Liver (tissue), 9 donors: ENCODE measurements around the gene OR52I2. TPM values are rescaled to one million over a fixed set of nuclear protein-coding genes. Genes with fewer than 3 reads are reported as not detected.

ENCODE experiments used
- DNase-seq: peaks from one replicate; pipeline ENCODE4 v3.0.0-alpha.2; 2017; ENCODE audit warnings: low spot score
- H3K27ac ChIP-seq, 2 donors: one replicate each; pipeline ENCODE4 v1.7.0; 2013; ENCODE audit warnings: inconsistent platforms in 2 of 2, low read length in 2 of 2, control low read depth in 1 of 2, low read depth in 1 of 2, mild to moderate bottlenecking in 1 of 2
- H3K27me3 ChIP-seq, 4 donors: one replicate each; pipeline versions ENCODE4 v1.6.1 to v1.7.0; 2013; ENCODE audit warnings: low read length in 3 of 4, inconsistent platforms in 1 of 4, mild to moderate bottlenecking in 1 of 4, moderate library complexity in 1 of 4; ENCODE audit not compliant: control insufficient read depth in 4 of 4, insufficient read depth in 4 of 4
- H3K36me3 ChIP-seq, 4 donors: one replicate each; pipeline versions ENCODE4 v1.6.1 to v1.7.0; 2013; ENCODE audit warnings: low read length in 3 of 4, mild to moderate bottlenecking in 3 of 4, low read depth in 1 of 4, moderate library complexity in 1 of 4; ENCODE audit not compliant: control insufficient read depth in 4 of 4, insufficient read depth in 3 of 4
- H3K4me1 ChIP-seq, 4 donors: one replicate each; pipeline versions ENCODE4 v1.6.1 to v1.7.0; 2013; ENCODE audit warnings: low read length in 3 of 4, mild to moderate bottlenecking in 3 of 4, moderate library complexity in 1 of 4; ENCODE audit not compliant: control insufficient read depth in 4 of 4, insufficient read depth in 4 of 4
- H3K4me3 ChIP-seq, 3 donors: one replicate each; pipeline versions ENCODE4 v1.6.1 to v1.7.0; 2013; ENCODE audit warnings: low read length in 3 of 3, control low read depth in 1 of 3, low read depth in 1 of 3, mild to moderate bottlenecking in 1 of 3
- H3K9ac ChIP-seq, 2 donors: one replicate each; pipeline ENCODE4 v1.7.0; 2013; ENCODE audit warnings: low read length in 2 of 2, mild to moderate bottlenecking in 2 of 2, moderate library complexity in 2 of 2, control low read depth in 1 of 2, low read depth in 1 of 2
- H3K9me3 ChIP-seq, 4 donors: one replicate each; pipeline versions ENCODE4 v1.6.1 to v1.7.0; 2013; ENCODE audit warnings: low read length in 3 of 4; ENCODE audit not compliant: control insufficient read depth in 4 of 4
- ATF3 ChIP-seq: IDR thresholded peaks from 2 replicates; pipeline ENCODE4 v1.6.1; 2016; ENCODE audit warnings: antibody characterized with exemption
- CTCF ChIP-seq: fragments of 150-350 bp; IDR thresholded peaks from 2 replicates; pipeline ENCODE4 v1.5.1; 2017; ENCODE audit warnings: improper control_type of control experiment, low read depth, low read length; ENCODE audit not compliant: missing input control
- EGR1 ChIP-seq, 2 donors: IDR thresholded peaks; 2 replicates each; pipeline ENCODE4 v1.6.1; 2016 to 2018; ENCODE audit warnings: antibody characterized with exemption in 2 of 2, low read depth in 2 of 2
- FOXA1 ChIP-seq: IDR thresholded peaks from 2 replicates; pipeline ENCODE4 v1.6.1; 2016; ENCODE audit warnings: antibody characterized with exemption
- FOXA2 ChIP-seq: IDR thresholded peaks from 2 replicates; pipeline ENCODE4 v1.6.1; 2016; ENCODE audit warnings: antibody characterized with exemption
- GABPA ChIP-seq, 2 donors: IDR thresholded peaks in 1 of 2; conservative IDR thresholded peaks in 1 of 2; 2 replicates each; pipeline ENCODE4 v1.6.1; 2016; ENCODE audit warnings: antibody characterized with exemption in 2 of 2, mild to moderate bottlenecking in 1 of 2, moderate library complexity in 1 of 2
- HNF4A ChIP-seq, 2 donors: conservative IDR thresholded peaks; 2 replicates each; pipeline ENCODE4 v1.6.1; 2016; ENCODE audit warnings: antibody characterized with exemption in 2 of 2, mild to moderate bottlenecking in 2 of 2
- HNF4G ChIP-seq: IDR thresholded peaks from 2 replicates; pipeline ENCODE4 v1.6.1; 2016; ENCODE audit warnings: antibody characterized with exemption
- JUND ChIP-seq, 2 donors: IDR thresholded peaks; 2 replicates each; pipeline ENCODE4 v1.6.1; 2016; ENCODE audit warnings: antibody characterized with exemption in 2 of 2
- MAX ChIP-seq: IDR thresholded peaks from 2 replicates; pipeline ENCODE4 v1.6.1; 2016; ENCODE audit warnings: antibody characterized with exemption
- NR2F2 ChIP-seq: IDR thresholded peaks from 2 replicates; pipeline ENCODE4 v1.6.1; 2016; ENCODE audit warnings: antibody characterized with exemption
- RAD21 ChIP-seq, 2 donors: IDR thresholded peaks; 2 replicates each; pipeline ENCODE4 v1.6.1; 2016; ENCODE audit warnings: antibody characterized with exemption in 2 of 2, mild to moderate bottlenecking in 2 of 2
- REST ChIP-seq: IDR thresholded peaks from 2 replicates; pipeline ENCODE4 v1.6.1; 2016; ENCODE audit warnings: antibody characterized with exemption, mild to moderate bottlenecking
- RXRA ChIP-seq, 2 donors: IDR thresholded peaks; 2 replicates each; pipeline ENCODE4 v1.6.1; 2017 to 2018; ENCODE audit warnings: antibody characterized with exemption in 2 of 2, mild to moderate bottlenecking in 1 of 2
- SP1 ChIP-seq: IDR thresholded peaks from 2 replicates; pipeline ENCODE4 v1.6.1; 2018; ENCODE audit warnings: antibody characterized with exemption, mild to moderate bottlenecking
- TAF1 ChIP-seq: conservative IDR thresholded peaks from 2 replicates; pipeline ENCODE4 v1.6.1; 2016; ENCODE audit warnings: antibody characterized with exemption, mild to moderate bottlenecking
- YY1 ChIP-seq: IDR thresholded peaks from 2 replicates; pipeline ENCODE4 v1.6.1; 2016; ENCODE audit warnings: antibody characterized with exemption, mild to moderate bottlenecking
- ZBTB33 ChIP-seq: IDR thresholded peaks from 2 replicates; pipeline ENCODE4 v1.6.1; 2016; ENCODE audit warnings: antibody characterized with exemption
- WGBS: extraction: QIAGEN DNeasy Blood & Tissue Kit; methylation state at CpG from one replicate; pipeline ENCODE4 v1.1.7; 2013; 5-methylcytosine and 5-hydroxymethylcytosine counted together
- polyA plus RNA-seq, 2 donors: library from polyadenylated mRNA; stranded (reverse) in 1 of 2; unstranded in 1 of 2; fragments of 200-250 nt in 1 of 2; fragments of >200 nt in 1 of 2; fragmentation: Nextera tagmentation in 1 of 2; extraction: Ambion mirVana in 1 of 2; gene quantifications; one replicate each; pipeline versions ENCODE4 v1.2.1 to v1.2.3, GENCODE V29; 2013 to 2015
- total RNA-seq, 2 donors: library from RNA; depleted of rRNA; stranded (reverse); fragments of >200 nt; gene quantifications; one replicate each; pipeline ENCODE4 v1.2.3, GENCODE V29; 2014
- donor health status: healthy.
- donor health status: healthy.
- donor health status: healthy.
- donor health status: healthy.
- donor health status: healthy.

The OR52I2 gene
- total and polyA plus RNA-seq, 4 donors, result under 0.01 TPM; not detected in 3

GRCh38 chr11:4615856-4616444 is 34.4 kb downstream of the OR52I2 start:
- no peak overlapping the region for H3K27ac ChIP-seq
- no peaks in the 10 kb centered on the region for H3K9me3 ChIP-seq
- H3K36me3 ChIP-seq, result no peaks in the 10 kb centered on the region
- DNase-seq, result no peak
- no peak overlapping the region for H3K4me3 ChIP-seq
- TF ChIP-seq NR2F2 (no peak), FOXA1 (no peak), RAD21 (IDR thresholded peaks at IDR 0.05) (no peak), EGR1 (IDR thresholded peaks at IDR 0.05; ENCODE audit: low read depth in 2 of 2) (no peak), HNF4A (conservative IDR thresholded peaks at IDR 0.05) (no peak), YY1 (no peak), HNF4G (no peak), REST (no peak), RXRA (IDR thresholded peaks at IDR 0.05) (no peak), FOXA2 (no peak)
- no peaks in the 10 kb centered on the region for H3K4me1 ChIP-seq
- peaks cover 0 to 2% (median 0%) of the 10 kb centered on the region in 4 donors for H3K27me3 ChIP-seq
- H3K9ac ChIP-seq, result no peak overlapping the region

GRCh38 chr11:4619514-4619913 is 38.0 kb downstream of the OR52I2 start:
- no peak for TF ChIP-seq RXRA (IDR thresholded peaks at IDR 0.05)
- TF ChIP-seq HNF4A (conservative IDR thresholded peaks at IDR 0.05), result no peak
- no peak for TF ChIP-seq RAD21 (IDR thresholded peaks at IDR 0.05)
- no peak for TF ChIP-seq REST
- no peak for TF ChIP-seq FOXA1
- TF ChIP-seq JUND (IDR thresholded peaks at IDR 0.05), result no peak
- TF ChIP-seq HNF4G, result no peak
- no peak for TF ChIP-seq YY1
- TF ChIP-seq ZBTB33, result no peak
- TF ChIP-seq CTCF, result no peak
- TF ChIP-seq ATF3, result no peak
- no peak for TF ChIP-seq GABPA (IDR thresholded peaks at IDR 0.05 in 1 of 2, conservative IDR thresholded peaks at IDR 0.05 in 1 of 2)
- no peak for TF ChIP-seq TAF1
- TF ChIP-seq MAX, result no peak
- TF ChIP-seq FOXA2, result no peak
- no peak for TF ChIP-seq EGR1 (IDR thresholded peaks at IDR 0.05; ENCODE audit: low read depth in 2 of 2)
- no peak for TF ChIP-seq SP1
- H3K36me3 ChIP-seq, result no peaks in the 10 kb centered on the region

More at GRCh38 chr11:4619514-4619913, 38.0 kb downstream of the OR52I2 start:
- H3K27ac ChIP-seq, result no peak overlapping the region
- H3K27me3 ChIP-seq, result peaks cover 0 to 5% (median under 1%) of the 10 kb centered on the region in 4 donors
- no peak overlapping the region for H3K9ac ChIP-seq
- H3K4me3 ChIP-seq, result no peak overlapping the region
- peaks cover 0 to 6% (median 2%) of the 10 kb centered on the region in 4 donors for H3K9me3 ChIP-seq
- DNase-seq, result no peak
- 68% methylated on average over 9 of the region's 9 CpGs for WGBS
- H3K4me1 ChIP-seq, result no peaks in the 10 kb centered on the region
